Placental pericyte (primary cell): ENCODE measurements around the gene FCHO1. TPM values are rescaled to one million over a fixed set of nuclear protein-coding genes. Genes with fewer than 3 reads are reported as not detected.

Source experiments
- total RNA-seq: library from RNA; depleted of rRNA; stranded (reverse); fragments of >200 nt; gene quantifications from 2 replicates; pipeline ENCODE4 v1.2.3, GENCODE V29; 2012

Gene FCHO1, protein sequence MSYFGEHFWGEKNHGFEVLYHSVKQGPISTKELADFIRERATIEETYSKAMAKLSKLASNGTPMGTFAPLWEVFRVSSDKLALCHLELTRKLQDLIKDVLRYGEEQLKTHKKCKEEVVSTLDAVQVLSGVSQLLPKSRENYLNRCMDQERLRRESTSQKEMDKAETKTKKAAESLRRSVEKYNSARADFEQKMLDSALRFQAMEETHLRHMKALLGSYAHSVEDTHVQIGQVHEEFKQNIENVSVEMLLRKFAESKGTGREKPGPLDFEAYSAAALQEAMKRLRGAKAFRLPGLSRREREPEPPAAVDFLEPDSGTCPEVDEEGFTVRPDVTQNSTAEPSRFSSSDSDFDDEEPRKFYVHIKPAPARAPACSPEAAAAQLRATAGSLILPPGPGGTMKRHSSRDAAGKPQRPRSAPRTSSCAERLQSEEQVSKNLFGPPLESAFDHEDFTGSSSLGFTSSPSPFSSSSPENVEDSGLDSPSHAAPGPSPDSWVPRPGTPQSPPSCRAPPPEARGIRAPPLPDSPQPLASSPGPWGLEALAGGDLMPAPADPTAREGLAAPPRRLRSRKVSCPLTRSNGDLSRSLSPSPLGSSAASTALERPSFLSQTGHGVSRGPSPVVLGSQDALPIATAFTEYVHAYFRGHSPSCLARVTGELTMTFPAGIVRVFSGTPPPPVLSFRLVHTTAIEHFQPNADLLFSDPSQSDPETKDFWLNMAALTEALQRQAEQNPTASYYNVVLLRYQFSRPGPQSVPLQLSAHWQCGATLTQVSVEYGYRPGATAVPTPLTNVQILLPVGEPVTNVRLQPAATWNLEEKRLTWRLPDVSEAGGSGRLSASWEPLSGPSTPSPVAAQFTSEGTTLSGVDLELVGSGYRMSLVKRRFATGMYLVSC
- total RNA-seq = 0.72 and 1.3 TPM in 2 replicates

DNA sequence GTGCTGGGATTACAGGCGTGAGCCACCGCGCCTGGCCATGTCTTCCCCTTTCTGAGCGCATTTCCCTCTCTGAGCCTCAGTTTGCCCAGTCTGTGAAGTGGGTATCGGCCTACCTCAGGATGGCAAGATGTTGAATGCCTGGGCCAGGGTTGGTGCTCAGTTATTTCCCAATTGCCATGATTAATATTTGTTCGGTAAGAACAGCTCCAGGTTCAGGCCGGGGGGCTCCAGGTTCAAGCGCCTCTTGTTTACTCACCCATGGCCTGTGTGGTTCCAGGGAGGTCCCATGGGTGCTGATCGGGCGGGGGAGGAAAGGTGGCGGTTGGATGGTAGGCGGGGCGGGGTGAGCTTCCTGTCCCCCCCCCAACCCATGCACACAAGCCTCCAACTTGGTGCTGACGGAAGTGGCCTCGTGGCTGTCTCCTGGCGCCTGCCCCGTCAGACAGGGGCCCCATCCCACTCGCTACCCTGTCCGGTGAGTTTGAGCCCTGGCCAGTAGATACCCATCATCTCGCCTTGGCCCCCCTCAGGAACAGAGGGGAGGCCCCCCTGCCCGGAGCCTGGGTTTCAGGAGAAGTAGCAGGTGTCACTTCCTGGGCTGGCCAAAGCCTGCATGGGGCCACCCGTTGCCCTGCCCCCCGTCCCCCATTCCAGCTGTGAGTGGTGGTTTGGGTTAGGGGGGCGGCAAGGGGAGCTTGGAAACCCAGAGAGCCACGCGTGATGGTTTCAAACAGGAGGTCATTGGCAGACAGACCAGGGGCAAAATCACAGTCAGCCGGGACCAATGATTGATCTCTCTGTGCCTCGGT is at the start of gene FCHO1:
Gene FCHO1, plus strand, starts transcription at position 375 of the 809 bp plus-strand sequence. CDS start 3,688 bp downstream, outside the sequence.

DNA sequence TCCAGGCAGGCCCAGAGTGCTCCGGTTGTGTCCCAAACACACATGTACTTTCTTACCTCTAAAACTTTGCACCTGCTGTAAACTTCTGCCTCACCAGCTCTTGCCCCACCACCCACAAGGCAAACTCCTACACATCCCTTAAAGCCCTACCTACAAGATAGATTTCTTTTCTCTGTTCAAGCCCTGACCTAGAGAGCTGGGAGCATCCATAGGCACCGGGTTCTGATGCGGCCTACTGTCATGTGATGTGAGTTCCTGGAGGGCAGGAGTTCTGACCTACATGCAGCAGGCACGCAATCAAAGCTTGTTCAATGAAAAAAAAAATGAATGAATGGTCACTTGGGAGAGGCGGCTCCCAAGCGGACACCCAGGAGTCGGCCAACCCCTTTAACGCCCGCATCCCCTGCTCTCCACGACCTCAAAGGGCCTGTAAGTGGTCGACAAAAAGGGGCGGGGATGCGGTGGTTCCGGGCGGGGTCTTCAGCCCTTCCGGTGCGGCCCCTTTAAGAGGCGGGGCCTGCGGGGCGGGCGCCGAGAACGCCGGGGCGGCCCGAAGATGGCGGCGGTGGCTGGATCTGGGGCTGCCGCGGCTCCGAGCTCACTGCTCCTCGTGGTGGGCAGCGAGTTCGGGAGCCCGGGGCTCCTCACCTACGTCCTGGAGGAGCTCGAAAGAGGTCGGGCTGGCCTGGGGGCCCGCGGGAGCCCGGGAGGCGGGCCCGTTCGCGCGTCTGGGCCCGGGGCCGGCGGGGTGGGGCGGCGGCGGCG is 32.1 kb upstream of the FCHO1 start, which contains the start of gene MAP1S:
Gene MAP1S, plus strand, starts transcription at position 534 of the 765 bp plus-strand sequence. Its CDS starts 23 bp downstream, at position 557.

GRCh38 chr19:17794731-17795494 is 43.6 kb downstream of the FCHO1 start, which contains the start of gene B3GNT3:
Gene B3GNT3, plus strand, starts transcription at chr19:17795138. Its CDS starts 12,670 bp downstream, at chr19:17807808.

GRCh38 chr19:17821190-17821589 is 69.9 kb downstream of the FCHO1 start, which contains the start of gene INSL3:
Gene INSL3, minus strand, starts transcription at chr19:17821519. Its CDS starts 13 bp downstream, at chr19:17821506.

Other genes starting within 250 kb of the FCHO1 start
- 52.0 and 110 TPM in 2 replicates for gene PGLS, start 239.8 kb upstream of the FCHO1 start, total RNA-seq
- 200 and 201 TPM in 2 replicates for gene COLGALT1, start 195.8 kb upstream of the FCHO1 start, total RNA-seq
- gene UNC13A, start 63.1 kb upstream of the FCHO1 start, total RNA-seq = 0.44 and 1.3 TPM in 2 replicates
- gene MAP1S, start 32.0 kb upstream of the FCHO1 start, total RNA-seq = 26.7 and 26.8 TPM in 2 replicates
- gene B3GNT3, start 43.7 kb downstream of the FCHO1 start, total RNA-seq = not detected in 2 replicates
- not detected in 2 replicates for gene INSL3, start 70.0 kb downstream of the FCHO1 start, total RNA-seq
- gene JAK3, start 96.5 kb downstream of the FCHO1 start, total RNA-seq = 3.9 and 4.8 TPM in 2 replicates
- gene RPL18A, start 108.4 kb downstream of the FCHO1 start, total RNA-seq = 1,284 and 1,800 TPM in 2 replicates
- gene SLC5A5, start 120.5 kb downstream of the FCHO1 start, total RNA-seq = not detected in 2 replicates
- 27.5 and 35.2 TPM in 2 replicates for gene CCDC124, start 181.5 kb downstream of the FCHO1 start, total RNA-seq
- not detected in 2 replicates for gene KCNN1, start 215.6 kb downstream of the FCHO1 start, total RNA-seq